ENCODE data around the gene DLG2.

DLG2 gene

GRCh38 chr11:83648610-83649527 is 1978.3 kb downstream of the DLG2 start:
- no peak for DNase-seq (ENCODE audit: low read depth, low spot score)

GRCh38 chr11:83645561-83645960 is 1981.6 kb downstream of the DLG2 start:
- no peak for DNase-seq (ENCODE audit: low read depth, low spot score)

GRCh38 chr11:83643115-83643514 is 1984.0 kb downstream of the DLG2 start:
- DNase-seq (ENCODE audit: low read depth, low spot score), result no peak

- no peak for DNase-seq (ENCODE audit: low read depth, low spot score)
These were observed 1984.6 kb downstream of the DLG2 start for GRCh38 chr11:83642500-83642899.

GRCh38 chr11:83641511-83641910 is 1985.6 kb downstream of the DLG2 start:
- no peak for DNase-seq (ENCODE audit: low read depth, low spot score)

GRCh38 chr11:83639995-83640758 is 1987.0 kb downstream of the DLG2 start:
- DNase-seq (ENCODE audit: low read depth, low spot score), result no peak

GRCh38 chr11:83635166-83635565 is 1992.0 kb downstream of the DLG2 start:
- no peak for DNase-seq (ENCODE audit: low read depth, low spot score)

- DNase-seq (ENCODE audit: low read depth, low spot score), result no peak
These were observed 1996.9 kb downstream of the DLG2 start for GRCh38 chr11:83630211-83630610.

- DNase-seq (ENCODE audit: low read depth, low spot score), result no peak
These were observed 1997.4 kb downstream of the DLG2 start for GRCh38 chr11:83629775-83630174.

- DNase-seq (ENCODE audit: low read depth, low spot score), result no peak
These were observed 1998.4 kb downstream of the DLG2 start for GRCh38 chr11:83628622-83629355.

- DNase-seq (ENCODE audit: low read depth, low spot score), result no peak
These were observed 2001.8 kb downstream of the DLG2 start for GRCh38 chr11:83625336-83625735.

- no peak for DNase-seq (ENCODE audit: low read depth, low spot score)
These were observed 2009.5 kb downstream of the DLG2 start for GRCh38 chr11:83617671-83618070.

- DNase-seq (ENCODE audit: low read depth, low spot score), result no peak
These were observed 2013.4 kb downstream of the DLG2 start for GRCh38 chr11:83613767-83614121.

GRCh38 chr11:83612891-83613766 is 2014.0 kb downstream of the DLG2 start:
- no peak for DNase-seq (ENCODE audit: low read depth, low spot score)

GRCh38 chr11:83611600-83611999 is 2015.5 kb downstream of the DLG2 start:
- no peak for DNase-seq (ENCODE audit: low read depth, low spot score)

GRCh38 chr11:83611031-83611430 is 2016.1 kb downstream of the DLG2 start:
- DNase-seq (ENCODE audit: low read depth, low spot score), result no peak

GRCh38 chr11:83609191-83609590 is 2018.0 kb downstream of the DLG2 start:
- no peak for DNase-seq (ENCODE audit: low read depth, low spot score)

- no peak for DNase-seq (ENCODE audit: low read depth, low spot score)
These were observed 2018.6 kb downstream of the DLG2 start for GRCh38 chr11:83608571-83608970.

GRCh38 chr11:83601914-83602527 is 2025.1 kb downstream of the DLG2 start:
- DNase-seq (ENCODE audit: low read depth, low spot score), result no peak

GRCh38 chr11:83601201-83601913 is 2025.8 kb downstream of the DLG2 start:
- no peak for DNase-seq (ENCODE audit: low read depth, low spot score)
